WI38 (cell line): ENCODE data around the gene GFPT2.
"Not testable (repeated sequence)": the region's sequence is repeated elsewhere in the genome, so short reads cannot be mapped to it uniquely, and the experiment has no call there.

ENCODE experiments used
- H3K4me3 ChIP-seq: 2 replicates; pipeline ENCODE4 v1.5.1; 2011; ENCODE audit warnings: low read depth, mild to moderate bottlenecking, control low read depth, low read length
- CTCF ChIP-seq: IDR thresholded peaks from 2 replicates; pipeline ENCODE4 v1.5.1; 2012; ENCODE audit warnings: low read depth, mild to moderate bottlenecking, control low read depth, low read length

GFPT2 gene

GRCh38 chr5:180304431-180305375 is 48.4 kb downstream of the GFPT2 start:
- no peak for TF ChIP-seq CTCF
- H3K4me3 ChIP-seq: no peak overlapping the region

- TF ChIP-seq CTCF: no peak
- no peak overlapping the region for H3K4me3 ChIP-seq
These were observed 49.2 kb downstream of the GFPT2 start for GRCh38 chr5:180304016-180304292.

GRCh38 chr5:180303226-180304015 is 49.7 kb downstream of the GFPT2 start:
- H3K4me3 ChIP-seq: no peak overlapping the region
- TF ChIP-seq CTCF: no peak

- no peak overlapping the region for H3K4me3 ChIP-seq
- no peak for TF ChIP-seq CTCF
These were observed 50.9 kb downstream of the GFPT2 start for GRCh38 chr5:180302256-180302655.

- H3K4me3 ChIP-seq: no peak overlapping the region
- TF ChIP-seq CTCF: no peak
These were observed 51.9 kb downstream of the GFPT2 start for GRCh38 chr5:180301253-180301652.

GRCh38 chr5:180299526-180299925 is 53.6 kb downstream of the GFPT2 start:
- no peak overlapping the region for H3K4me3 ChIP-seq
- TF ChIP-seq CTCF: no peak

GRCh38 chr5:180299014-180299413 is 54.1 kb downstream of the GFPT2 start:
- not testable (repeated sequence) for H3K4me3 ChIP-seq
